NCI-H2196 treated with DMSO at 0.1 percent for 48 hours (cell line): ENCODE measurements around the gene FNDC5.
"Not testable (repeated sequence)": the region's sequence is repeated elsewhere in the genome, so short reads cannot be mapped to it uniquely, and the experiment has no call there.

ENCODE experiments used
- DNase-seq: peaks from one replicate; lab custom pipeline; 2025; ENCODE audit not compliant: unreplicated experiment; lab: John Stamatoyannopoulos, UW

The FNDC5 gene

DNA sequence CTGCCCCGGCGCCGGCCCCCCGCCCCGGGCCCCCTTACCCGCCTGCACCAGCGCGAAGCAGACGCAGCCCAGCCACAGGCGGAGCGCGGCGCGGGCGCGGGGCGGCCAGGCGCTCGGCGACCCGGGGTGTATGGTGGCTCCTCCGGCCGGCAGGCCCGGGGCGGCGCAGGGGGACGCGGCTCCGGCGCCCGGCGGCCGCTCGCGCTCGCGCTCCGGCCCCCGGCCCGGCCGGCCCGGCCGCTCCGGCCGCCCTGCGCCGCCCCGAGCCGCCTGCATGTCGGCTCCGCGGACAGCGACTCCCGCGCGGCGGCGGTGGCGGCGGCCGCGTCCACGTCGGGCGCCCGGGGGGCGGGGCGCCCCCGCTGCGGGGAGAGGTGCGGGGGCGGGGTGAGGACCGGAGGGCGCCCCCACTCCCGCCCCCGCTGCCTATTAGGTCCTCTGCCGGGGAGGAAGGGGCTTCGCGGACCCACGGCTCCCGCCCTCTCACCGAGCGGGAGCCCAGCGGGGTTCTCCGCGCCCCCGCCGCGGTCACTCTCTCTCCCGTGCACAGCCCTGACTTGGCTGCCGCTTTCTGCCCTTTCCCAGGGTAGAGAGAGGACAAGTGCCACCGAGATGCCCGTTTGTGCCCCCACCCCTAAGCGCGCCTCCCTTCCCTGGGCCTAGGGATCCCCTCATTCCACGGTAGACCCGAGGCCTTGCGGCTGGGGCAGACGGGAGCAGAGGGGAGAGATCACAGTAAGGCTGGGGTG, at the start of gene FNDC5:
Gene FNDC5 (minus strand): TSS at position 298 of the 749 bp plus-strand sequence.
- no peak for DNase-seq

DNA sequence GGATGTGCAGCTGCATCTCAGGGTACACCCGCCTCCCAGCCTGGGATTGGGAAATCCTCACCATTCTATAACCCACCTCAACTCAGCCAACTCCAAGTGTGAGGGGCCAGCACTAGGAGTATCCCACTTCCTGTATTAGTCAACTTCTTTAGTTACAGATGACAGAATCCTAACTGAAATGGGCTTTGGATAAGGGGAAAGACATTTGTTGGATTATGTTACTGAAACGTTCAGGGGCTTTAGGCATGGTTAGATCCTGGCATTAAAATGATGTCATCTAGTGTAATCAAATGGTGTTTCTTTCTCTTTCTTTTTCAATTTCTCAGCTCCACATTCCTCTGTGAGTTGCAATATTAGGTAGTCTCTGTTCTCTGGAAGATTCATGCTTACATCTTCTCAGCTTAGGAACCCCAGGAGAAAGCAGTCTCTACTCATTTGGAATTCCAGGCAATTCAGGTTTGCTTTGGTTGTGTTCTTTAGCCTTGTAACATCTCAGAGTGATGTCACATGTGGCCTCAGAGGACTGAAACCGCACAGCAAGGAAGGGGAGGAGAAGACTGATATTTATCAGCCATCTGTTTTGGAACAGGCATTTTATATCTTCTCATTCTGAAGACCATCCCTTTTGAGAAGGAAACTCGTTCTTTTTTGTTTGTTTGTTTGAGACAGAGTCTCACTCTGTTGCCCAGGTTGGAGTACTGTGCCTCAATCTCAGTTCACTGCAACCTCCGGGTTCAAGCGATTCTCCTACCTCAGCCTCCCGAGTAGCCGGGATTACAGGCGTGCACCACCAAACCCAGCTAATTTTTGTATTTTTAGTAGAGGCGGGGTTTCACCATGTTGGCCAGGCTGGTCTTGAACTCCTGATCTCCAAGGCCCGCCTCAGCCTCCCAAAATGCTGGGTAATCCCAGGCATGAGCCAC, 49.4 kb upstream of the FNDC5 start:
- no peak for DNase-seq

- DNase-seq, result no peak
Observed at GRCh38 chr1:32918179-32918578, 47.5 kb upstream of the FNDC5 start.

GRCh38 chr1:32917521-32917920, 46.8 kb upstream of the FNDC5 start:
- DNase-seq, result no peak

DNA sequence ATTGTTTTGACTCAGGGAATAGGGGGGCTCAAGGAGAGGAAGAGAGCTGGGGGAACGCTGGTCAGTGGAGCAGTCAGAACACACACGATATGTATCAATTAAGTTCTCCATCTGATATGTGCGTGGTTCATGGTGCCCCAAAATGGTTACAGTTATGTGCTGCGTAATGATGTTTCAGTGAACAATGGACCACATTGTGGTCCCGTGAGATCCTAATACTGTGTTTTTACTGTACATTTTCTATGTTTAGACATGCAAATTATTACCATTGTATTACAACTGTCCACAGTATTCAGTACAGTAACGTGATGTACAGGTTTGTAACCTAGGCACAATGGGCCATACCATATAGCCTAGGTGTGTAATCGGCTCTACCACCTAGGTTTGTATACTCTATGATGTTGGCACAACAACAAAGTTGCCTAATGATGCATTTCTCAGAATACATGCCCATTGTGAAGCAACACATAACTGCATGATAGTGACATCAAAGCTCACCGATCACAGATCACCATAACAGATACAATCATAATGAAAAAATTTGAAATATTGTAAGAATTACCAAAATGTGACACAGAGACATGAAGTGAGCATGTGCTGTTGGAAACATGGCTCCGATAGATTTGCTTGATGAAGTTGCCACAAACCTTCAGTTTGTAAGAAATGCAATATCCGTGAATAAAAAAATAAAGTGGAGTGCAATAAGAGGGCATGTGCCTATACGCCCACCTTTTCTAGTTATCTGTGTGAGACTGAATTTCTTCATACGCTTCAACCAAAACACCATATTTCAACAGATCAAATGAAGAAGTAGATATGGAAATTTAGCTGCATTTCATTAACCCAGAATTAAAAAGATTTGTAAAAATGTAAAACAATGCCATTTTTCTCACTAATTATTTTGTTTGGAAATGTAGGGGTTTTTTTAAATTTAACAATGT, 45.3 kb upstream of the FNDC5 start:
- no peak for DNase-seq

DNA sequence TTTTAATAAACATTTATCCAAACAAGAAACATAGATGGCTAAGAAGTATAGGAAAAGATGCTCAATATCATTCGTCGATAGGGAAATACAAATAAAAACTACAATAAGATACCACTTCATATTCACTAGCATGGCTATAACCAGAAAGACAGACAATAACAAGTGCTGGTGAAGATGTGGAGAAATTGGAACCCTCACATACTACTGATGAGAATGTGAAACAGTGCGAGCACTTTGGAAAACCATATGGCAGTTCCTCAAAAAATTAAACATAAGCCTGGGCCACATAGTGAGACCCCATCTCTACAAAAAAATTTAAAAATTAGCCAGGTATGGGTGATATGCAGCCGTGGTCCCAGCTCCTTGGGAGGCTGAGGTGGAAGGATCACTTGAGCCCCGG, 39.6 kb upstream of the FNDC5 start:
- no peak for DNase-seq

- DNase-seq, result no peak
Observed at GRCh38 chr1:32907435-32907834, 36.7 kb upstream of the FNDC5 start.

DNA sequence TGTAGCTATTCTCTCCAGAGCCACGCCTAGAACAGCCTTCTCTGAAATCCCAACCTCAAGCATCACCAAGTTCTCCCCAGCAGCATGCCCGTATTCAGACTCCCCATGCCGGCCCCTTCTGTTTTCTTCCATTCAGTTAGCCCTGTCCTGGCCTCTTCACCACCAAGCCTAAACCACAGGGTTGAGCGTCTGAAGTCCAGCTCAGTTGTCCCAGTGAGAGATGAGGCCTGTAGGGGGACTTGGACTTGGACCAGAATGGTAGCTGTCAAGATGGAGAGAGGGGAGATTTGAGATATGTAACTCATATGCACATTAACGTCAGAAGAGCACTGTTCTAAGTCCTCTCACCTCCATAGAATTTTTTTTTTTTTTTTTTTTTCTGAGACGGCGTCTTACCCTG, 35.9 kb upstream of the FNDC5 start:
- no peak for DNase-seq

DNA sequence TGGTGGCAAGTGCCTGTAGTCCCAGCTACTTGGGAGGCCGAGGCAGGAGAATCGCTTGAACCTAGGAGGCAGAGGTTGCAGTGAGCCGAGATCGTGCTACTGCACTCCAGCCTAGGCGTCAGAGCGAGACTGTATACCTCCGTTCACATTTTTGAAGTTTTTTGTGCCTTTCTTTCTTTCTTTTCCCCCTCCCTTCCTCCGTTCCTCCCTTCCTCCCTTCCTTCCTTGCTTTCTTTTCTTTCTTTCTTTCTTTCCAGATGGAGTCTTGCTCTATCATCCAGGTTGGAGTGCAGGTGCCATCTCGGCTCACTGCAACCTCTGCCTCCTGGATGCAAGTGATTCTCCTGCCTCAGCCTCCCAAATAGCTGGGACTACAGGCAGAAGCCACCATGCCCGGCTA, 34.9 kb upstream of the FNDC5 start:
- DNase-seq, result not testable (repeated sequence)

- no peak for DNase-seq
Observed at GRCh38 chr1:32904797-32905196, 34.1 kb upstream of the FNDC5 start.

DNA sequence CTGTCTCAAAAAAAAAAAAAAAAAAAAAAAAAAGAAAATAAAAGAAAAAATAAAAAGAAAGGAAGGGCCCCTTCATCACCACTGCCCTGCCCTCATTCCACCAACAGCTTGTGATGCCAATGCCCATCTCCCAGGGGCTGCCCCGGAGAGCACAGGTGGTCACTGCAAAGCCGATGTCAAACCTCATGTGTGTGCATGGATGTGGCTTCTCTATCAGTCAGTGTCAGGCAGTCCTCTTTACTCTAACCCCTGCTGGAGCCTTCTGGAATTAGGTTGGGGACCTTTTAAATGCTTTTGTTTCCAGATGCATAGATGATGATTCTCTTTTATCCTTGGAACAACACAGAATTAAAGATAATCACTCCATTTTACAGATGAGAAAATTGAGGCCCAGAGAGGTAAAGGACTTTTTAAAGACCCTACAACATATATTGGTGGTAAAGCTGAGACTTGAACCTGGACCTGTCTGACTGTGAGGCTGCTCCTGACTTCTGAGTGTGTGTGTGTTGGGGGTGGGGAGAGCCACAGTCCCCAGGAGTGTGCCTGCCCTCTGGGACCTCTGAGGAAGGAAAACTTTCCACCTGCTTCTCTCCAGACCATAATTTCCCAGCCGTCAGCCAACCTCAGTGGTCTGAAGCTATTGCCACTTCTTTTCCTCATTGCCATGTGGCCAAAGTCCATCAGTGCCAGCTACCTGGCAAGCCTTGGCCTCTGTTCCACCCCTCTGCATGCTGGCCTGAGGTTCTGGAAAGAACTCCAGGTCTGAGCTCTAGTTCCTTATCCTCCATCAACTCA, 33.5 kb upstream of the FNDC5 start:
- DNase-seq, result no peak

- DNase-seq, result no peak
Observed at GRCh38 chr1:32902535-32902920, 31.8 kb upstream of the FNDC5 start.

DNA sequence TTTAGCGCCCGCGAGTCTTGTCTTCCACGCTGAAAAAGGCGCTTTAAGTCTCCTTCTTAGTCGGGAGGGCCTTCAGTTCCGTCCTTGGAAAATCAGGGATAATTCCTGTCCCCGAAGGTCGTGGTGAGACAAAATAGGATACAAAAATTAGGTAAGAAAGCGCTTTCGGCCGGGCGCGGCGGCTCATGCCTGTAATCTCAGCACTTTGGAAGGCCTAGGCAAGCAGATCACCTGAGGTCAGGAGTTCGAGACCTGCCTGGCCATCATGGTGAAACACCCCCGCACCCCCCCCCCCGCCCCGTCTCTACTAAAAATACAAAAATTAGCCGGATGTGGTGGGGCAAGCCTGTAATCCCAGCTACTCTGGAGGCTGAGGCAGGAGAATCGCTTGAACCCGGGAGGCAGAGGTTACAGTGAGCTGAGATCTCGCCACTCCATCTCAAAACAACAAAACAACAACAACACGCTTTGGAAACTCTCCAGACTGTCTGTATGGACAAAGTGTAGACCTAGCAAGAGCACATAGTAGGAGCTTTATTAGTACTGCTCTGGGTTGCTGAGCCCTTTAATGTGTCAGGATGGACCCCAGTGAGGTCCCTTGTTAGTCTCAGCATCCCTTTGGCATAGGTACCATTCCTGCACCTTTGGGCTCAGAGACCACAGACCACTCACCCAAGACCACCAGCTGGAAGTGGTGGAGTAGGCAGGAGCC, 31.3 kb upstream of the FNDC5 start:
- DNase-seq, result no peak

- no peak for DNase-seq
Observed at GRCh38 chr1:32900956-32901822, 30.5 kb upstream of the FNDC5 start, which contains the start of gene TMEM54. TSS of gene TMEM54 (minus strand) at chr1:32901389. CDS start at chr1:32901238, 151 bp downstream.

DNA sequence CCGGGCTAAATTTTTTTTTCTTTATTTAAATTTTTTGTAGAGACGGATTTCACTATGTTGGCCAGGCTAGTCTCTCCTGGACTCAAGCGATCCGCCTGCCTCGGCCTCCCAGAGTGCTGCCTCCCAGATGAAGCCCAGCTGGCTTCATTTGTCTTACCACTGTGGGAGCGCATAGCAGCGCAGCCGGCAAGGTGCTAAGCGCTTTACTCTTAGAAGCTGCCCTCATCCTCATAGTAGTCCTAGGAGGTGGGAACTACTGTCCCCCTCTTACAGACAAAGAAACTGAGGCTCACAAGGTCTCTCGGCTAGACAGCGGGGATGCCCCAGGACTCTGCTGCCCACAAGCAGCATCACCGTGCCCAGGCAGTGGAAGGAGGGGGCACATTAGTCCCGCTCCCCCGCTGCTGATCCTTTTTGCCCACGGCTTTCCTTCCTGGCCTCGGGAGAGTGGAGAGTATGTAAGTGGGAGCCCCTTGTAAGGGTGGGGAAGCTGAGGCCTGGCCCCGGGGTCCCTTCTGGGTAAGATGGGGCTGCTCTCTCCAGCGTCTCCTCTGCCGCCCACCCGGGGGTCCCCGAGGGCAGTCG, 29.8 kb upstream of the FNDC5 start:
- DNase-seq, result no peak

- no peak for DNase-seq
Observed at GRCh38 chr1:32899586-32900296, 29.0 kb upstream of the FNDC5 start.

GRCh38 chr1:32898958-32899357, 28.2 kb upstream of the FNDC5 start:
- no peak for DNase-seq

- DNase-seq, result no peak
Observed at GRCh38 chr1:32898056-32898455, 27.3 kb upstream of the FNDC5 start.
